Brain microvascular endothelial cell (primary cell): Measurements from ENCODE around the gene ZNF684.

Experiments used
- DNase-seq: peaks from one replicate; pipeline ENCODE4 v3.0.0-alpha.2; 2020
- H3K27ac ChIP-seq: fragments of 250-450 bp; sonication (Bioruptor Pico); 2 replicates; pipeline ENCODE4 v1.5.1; 2020; ENCODE audit warnings: mild to moderate bottlenecking, moderate library complexity
- H3K27me3 ChIP-seq: fragments of 250-450 bp; sonication (Bioruptor Pico); replicated peaks from 2 replicates; pipeline ENCODE4 v1.5.1; 2020; ENCODE audit warnings: mild to moderate bottlenecking
- H3K36me3 ChIP-seq: fragments of 250-450 bp; sonication (Bioruptor Pico); replicated peaks from 2 replicates; pipeline ENCODE4 v1.5.1; 2020; ENCODE audit warnings: mild to moderate bottlenecking
- H3K4me3 ChIP-seq: 2 replicates; pipeline ENCODE4 v1.5.1; 2011; ENCODE audit warnings: low read depth, mild to moderate bottlenecking, control low read depth, low read length, moderate library complexity
- CTCF ChIP-seq: IDR thresholded peaks from 2 replicates; pipeline ENCODE4 v1.5.1; 2011; ENCODE audit warnings: low read depth, mild to moderate bottlenecking, moderate library complexity, low read length, control low read depth, inconsistent platforms; ENCODE audit errors: missing control alignments
- in situ Hi-C: cut with HindIII; loops from 2 replicates; pipeline ENCODE4 v1.10.0; 2017; ENCODE audit warnings: low sequenced_read_pairs, low pct_ligation_motif_present

Gene ZNF684

DNA sequence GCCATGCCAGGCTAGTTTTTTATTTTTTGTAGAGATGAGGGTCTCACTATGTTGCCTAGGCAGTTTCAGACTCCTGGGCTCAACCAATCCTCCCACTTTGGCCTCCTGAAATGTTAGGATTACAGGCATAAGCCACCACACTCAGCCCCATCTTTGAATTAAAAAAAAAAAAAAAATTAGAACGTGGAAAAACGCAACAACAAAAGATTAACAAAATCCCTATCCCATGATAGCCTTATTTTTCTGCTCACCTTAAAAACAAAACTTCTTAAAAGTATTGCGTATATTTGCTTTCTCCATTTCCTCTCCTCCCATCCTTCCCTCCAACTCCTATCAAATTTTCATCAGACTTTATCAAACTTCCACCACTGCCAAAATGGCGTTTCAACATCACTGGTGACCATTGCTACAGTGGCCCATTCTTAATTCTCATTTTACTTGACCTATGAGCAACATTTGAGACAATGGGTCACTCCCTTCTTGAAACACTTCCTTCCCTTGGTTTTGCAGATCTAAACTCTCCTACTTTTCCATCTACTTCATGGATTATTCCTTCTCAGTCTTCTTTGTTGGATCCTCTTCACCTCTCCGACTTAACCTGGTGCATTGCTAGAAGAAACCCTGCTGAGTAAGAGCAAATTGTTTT, 579 bp upstream of the ZNF684 start:
- H3K27ac ChIP-seq = peak overlapping the region; percentile 76
- no peaks in the 10 kb centered on the region for H3K27me3 ChIP-seq
- TF ChIP-seq CTCF = no peak
- in situ Hi-C loops = no loop called here
- peak; percentile 6 for DNase-seq
- peak overlapping the region; percentile 87 for H3K4me3 ChIP-seq
- no peaks in the 10 kb centered on the region for H3K36me3 ChIP-seq

DNA sequence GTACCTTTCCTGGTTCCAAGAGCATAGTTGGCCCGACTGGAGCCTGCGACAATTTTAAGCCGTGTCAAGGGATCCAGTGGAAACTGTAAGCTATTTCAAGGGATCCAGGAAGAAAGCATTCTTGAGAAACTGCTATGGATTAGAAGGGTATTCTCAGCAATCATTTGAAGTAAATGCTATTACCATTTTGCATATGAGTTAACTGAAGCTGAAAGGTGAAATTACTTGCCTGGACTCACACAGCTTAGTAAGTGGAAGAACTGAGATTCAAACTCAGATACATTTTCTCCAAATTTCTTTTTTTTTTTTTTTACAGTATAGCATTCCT, 589 bp downstream of the ZNF684 start:
- Histone ChIP-seq H3K4me3 (peak overlapping the region; percentile 87), H3K27me3 (no peaks in the 10 kb centered on the region), H3K36me3 (no peaks in the 10 kb centered on the region), H3K27ac (no peak overlapping the region)
- in situ Hi-C loops = no loop called here
- TF ChIP-seq CTCF = no peak
- no peak for DNase-seq

GRCh38 chr1:40532844-40533424, 1.5 kb downstream of the ZNF684 start:
- Histone ChIP-seq H3K27me3 (no peaks in the 10 kb centered on the region), H3K27ac (no peak overlapping the region), H3K36me3 (no peaks in the 10 kb centered on the region), H3K4me3 (no peak overlapping the region)
- TF ChIP-seq CTCF = peak; percentile 72
- DNase-seq = peak; percentile 62
- in situ Hi-C loops = no loop called here

- DNase-seq = no peak
- H3K36me3 ChIP-seq = no peaks in the 10 kb centered on the region
- H3K27me3 ChIP-seq = no peaks in the 10 kb centered on the region
- H3K27ac ChIP-seq = no peak overlapping the region
- TF ChIP-seq CTCF = no peak
- no peak overlapping the region for H3K4me3 ChIP-seq
- in situ Hi-C loops = no loop called here
Measured at GRCh38 chr1:40534589-40534988, 3.2 kb downstream of the ZNF684 start.

DNA sequence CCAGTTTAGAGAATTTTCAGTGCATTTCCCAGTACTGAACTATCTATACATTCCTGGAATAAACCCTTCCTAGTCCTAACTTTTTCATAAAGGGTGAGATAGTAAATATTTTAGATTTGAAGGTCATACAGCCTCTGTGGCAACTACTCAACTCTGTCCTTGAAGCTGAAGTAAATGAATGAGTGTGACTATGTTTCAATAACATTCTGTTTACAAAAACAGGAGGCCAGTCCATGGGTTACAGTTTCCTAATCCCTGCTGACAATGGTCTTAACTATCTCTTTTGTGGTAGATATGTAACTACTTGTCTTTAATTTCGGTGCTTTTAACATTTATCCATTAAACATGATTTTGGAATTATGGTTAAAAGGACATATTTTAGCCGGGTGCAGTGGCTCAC, 4.3 kb downstream of the ZNF684 start:
- H3K27me3 ChIP-seq = no peaks in the 10 kb centered on the region
- no peak overlapping the region for H3K27ac ChIP-seq
- no peak overlapping the region for H3K4me3 ChIP-seq
- no peak for TF ChIP-seq CTCF
- H3K36me3 ChIP-seq = no peaks in the 10 kb centered on the region
- DNase-seq = no peak
- in situ Hi-C loops = no loop called here

DNA sequence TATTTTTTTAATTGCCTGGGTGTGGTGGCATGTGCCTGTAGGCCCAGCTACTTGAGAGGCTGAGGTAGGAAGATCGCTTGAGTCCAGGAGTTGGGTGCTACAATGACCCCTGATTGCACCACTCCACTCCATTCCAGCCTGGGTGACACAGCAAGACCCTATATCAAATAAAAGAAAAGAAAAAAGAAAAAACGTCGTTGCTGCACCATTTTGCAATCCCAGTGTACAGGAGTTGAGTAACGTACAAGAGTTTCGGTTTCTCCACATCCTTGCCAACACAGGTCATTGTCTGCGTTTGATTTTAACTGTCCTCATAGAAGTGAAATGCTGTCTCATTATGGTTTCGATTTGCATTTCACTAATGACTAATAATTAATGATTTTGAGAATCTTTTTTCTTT, 7.9 kb downstream of the ZNF684 start:
- no peak for TF ChIP-seq CTCF
- H3K27me3 ChIP-seq = no peaks in the 10 kb centered on the region
- no peak overlapping the region for H3K4me3 ChIP-seq
- DNase-seq = no peak
- in situ Hi-C loops = no loop called here
- peaks cover 4% of the 10 kb centered on the region for H3K36me3 ChIP-seq
- H3K27ac ChIP-seq = no peak overlapping the region
